ENCODE data around the gene WNT9B. TPM values are rescaled to one million over a fixed set of nuclear protein-coding genes. Genes with fewer than 3 reads are reported as not detected.

Gene WNT9B
- total RNA-seq, 1 experiment from 2014 or later = 0.70 TPM

DNA sequence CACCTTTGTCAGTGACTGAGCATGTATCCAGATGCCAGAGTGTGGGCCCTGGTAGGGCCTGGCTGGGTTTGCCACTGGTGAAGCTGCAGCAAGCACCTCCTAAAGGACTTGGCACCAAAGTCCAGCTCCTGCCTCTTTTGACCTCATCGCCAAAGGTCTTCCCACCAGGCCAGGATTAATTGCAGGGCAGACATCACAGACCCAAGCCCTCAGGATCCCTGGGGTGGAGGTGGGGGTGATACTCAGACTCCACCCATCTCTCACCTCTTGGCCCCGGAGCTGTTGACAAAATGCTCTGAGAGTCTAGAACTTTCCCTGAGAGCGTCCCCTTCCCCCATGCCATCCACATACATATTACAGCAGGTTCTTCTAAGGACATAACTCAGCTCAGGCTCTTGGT is 37.5 kb upstream of the WNT9B start:
- Histone ChIP-seq H3K18ac (ENCODE audit: insufficient read length, low read depth, low read length) (no peak overlapping the region), H4K5ac (ENCODE audit: insufficient read length, low read depth, low read length) (no peak overlapping the region), H3K23me2 (ENCODE audit: insufficient read length, low read depth, low read length, poor library complexity, severe bottlenecking) (peaks cover 13% of the 10 kb centered on the region), H3T11ph (ENCODE audit: low read length) (no peak overlapping the region), H3K4ac (ENCODE audit: low read depth, low read length) (no peak overlapping the region), H2BK12ac (ENCODE audit: insufficient read length, low read depth, low read length) (no peak overlapping the region), H2BK5ac (ENCODE audit: insufficient read length, low read length) (no peak overlapping the region), H2AFZ (ENCODE audit: low read length) (no peak overlapping the region), H2BK15ac (ENCODE audit: low read depth, low read length) (no peak overlapping the region), H3K56ac (ENCODE audit: insufficient read length, low read depth, low read length) (no peak overlapping the region), H2BK120ac (ENCODE audit: low read depth, low read length, poor library complexity, severe bottlenecking) (no peak overlapping the region), H3K14ac (ENCODE audit: insufficient read depth, low read length) (no peak overlapping the region), H3K27ac (ENCODE audit: insufficient read length, low read depth, low read length) (no peak overlapping the region), H3K23ac (ENCODE audit: insufficient read length, low read depth, low read length) (no peak overlapping the region), H3K4me1 (ENCODE audit: insufficient read depth, low read length) (peaks cover 7% of the 10 kb centered on the region; the same call in 1 of the 2 replicates), H2BK20ac (ENCODE audit: low read depth, low read length, poor library complexity, severe bottlenecking) (no peak overlapping the region), H3K79me1 (ENCODE audit: insufficient read depth, low read depth, low read length, poor library complexity, severe bottlenecking) (no peaks in the 10 kb centered on the region), H4K20me1 (ENCODE audit: control insufficient read depth, insufficient read depth, insufficient read length) (no peaks in the 10 kb centered on the region), H3K4me2 (ENCODE audit: insufficient read depth, insufficient read length, low read length) (no peak overlapping the region), H4K91ac (ENCODE audit: insufficient read length, low read depth, low read length) (no peak overlapping the region), H2AK5ac (ENCODE audit: insufficient read length, low read length) (no peak overlapping the region), H3K9ac (ENCODE audit: extremely low read depth, insufficient read length, low read length) (no peak overlapping the region), H4K8ac (replicated peaks; ENCODE audit: insufficient read length, low read depth, low read length) (no peak overlapping the region), H3K9me3 (ENCODE audit: control insufficient read depth, low read depth, low read length) (no peaks in the 10 kb centered on the region), H3K27me3 (ENCODE audit: insufficient read depth, low read length) (peaks cover 19% of the 10 kb centered on the region; the same call in 1 of the 2 replicates), H3K79me2 (ENCODE audit: insufficient read depth, low read length) (no peaks in the 10 kb centered on the region)
- Mint-ChIP-seq H3K27ac (no peak overlapping the region; a peak in 1 of 7 replicates), H3K4me1 (peaks cover 61 to 73% of the 10 kb centered on the region in 2 experiments), H3K36me3 (ENCODE audit: insufficient read depth in 1 of 3, low read depth in 3 of 3) (no peaks in the 10 kb centered on the region; a peak in 1 of 7 replicates), H3K27me3 (ENCODE audit: low read depth) (peaks cover 40% of the 10 kb centered on the region), H3K9me3 (no peaks in the 10 kb centered on the region; a peak in 2 of 5 replicates), H3K4me3 (no peak overlapping the region)
- TF ChIP-seq, protein P1, sequence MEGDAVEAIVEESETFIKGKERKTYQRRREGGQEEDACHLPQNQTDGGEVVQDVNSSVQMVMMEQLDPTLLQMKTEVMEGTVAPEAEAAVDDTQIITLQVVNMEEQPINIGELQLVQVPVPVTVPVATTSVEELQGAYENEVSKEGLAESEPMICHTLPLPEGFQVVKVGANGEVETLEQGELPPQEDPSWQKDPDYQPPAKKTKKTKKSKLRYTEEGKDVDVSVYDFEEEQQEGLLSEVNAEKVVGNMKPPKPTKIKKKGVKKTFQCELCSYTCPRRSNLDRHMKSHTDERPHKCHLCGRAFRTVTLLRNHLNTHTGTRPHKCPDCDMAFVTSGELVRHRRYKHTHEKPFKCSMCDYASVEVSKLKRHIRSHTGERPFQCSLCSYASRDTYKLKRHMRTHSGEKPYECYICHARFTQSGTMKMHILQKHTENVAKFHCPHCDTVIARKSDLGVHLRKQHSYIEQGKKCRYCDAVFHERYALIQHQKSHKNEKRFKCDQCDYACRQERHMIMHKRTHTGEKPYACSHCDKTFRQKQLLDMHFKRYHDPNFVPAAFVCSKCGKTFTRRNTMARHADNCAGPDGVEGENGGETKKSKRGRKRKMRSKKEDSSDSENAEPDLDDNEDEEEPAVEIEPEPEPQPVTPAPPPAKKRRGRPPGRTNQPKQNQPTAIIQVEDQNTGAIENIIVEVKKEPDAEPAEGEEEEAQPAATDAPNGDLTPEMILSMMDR (conservative IDR thresholded peaks at IDR 0.05) = no peak
- WGBS (ENCODE audit: extremely low coverage, insufficient read length, low lambda C conversion rate) = no CpG with 5 or more reads among the region's 3 CpGs
- peak; percentile 20 for DNase-seq
